GM19467 (cell line): ENCODE measurements around the gene QPCTL.
A peak's percentile ranks its signal among the peaks of the same experiment; 100 is the strongest.
"Not testable (repeated sequence)": the region's sequence is repeated elsewhere in the genome, so short reads cannot be mapped to it uniquely, and the experiment has no call there.

Experiments
- ATAC-seq: cut with Tn5 transposase; IDR thresholded peaks from one replicate; pipeline ENCODE4 v1.9.1; 2021; ENCODE audit warnings: mild to moderate bottlenecking, moderate library complexity; ENCODE audit not compliant: unreplicated experiment

Gene QPCTL

DNA sequence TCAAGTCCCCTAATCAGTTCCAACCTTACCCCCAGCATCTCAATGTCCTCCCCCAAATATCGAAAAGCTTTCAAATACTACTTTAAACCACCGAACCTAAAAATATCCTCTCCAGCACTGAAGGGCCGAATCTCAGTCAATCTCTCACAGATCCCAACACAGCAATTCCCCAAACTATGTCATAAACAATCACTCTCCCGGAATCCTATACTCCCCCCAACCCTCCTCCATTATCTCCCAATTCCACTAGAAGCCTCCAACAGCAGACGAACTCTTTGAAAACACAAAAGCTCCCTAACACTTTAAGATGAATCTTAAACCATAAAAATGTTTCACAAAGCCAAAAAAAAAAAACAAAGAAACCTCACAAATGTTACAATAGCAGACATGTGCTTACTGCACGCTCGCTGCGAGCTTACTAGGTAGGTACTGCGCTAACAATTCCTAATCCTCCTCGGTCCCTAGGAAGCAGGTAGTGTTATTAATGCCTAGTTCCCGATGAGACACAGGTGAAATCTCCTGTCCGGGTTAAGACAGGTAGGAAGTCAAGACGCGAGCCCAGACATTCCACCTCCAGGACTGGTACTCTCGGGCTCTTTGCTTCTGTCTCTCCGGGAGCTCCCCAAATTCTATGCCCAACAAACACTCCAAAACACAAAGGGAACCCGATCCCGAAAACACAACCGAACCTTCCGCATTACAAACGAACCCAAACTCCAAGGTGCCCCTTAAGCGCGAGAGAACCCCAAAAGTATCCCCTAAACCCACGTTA lies 24.1 kb downstream of the QPCTL start:
- ATAC-seq = no peak

DNA sequence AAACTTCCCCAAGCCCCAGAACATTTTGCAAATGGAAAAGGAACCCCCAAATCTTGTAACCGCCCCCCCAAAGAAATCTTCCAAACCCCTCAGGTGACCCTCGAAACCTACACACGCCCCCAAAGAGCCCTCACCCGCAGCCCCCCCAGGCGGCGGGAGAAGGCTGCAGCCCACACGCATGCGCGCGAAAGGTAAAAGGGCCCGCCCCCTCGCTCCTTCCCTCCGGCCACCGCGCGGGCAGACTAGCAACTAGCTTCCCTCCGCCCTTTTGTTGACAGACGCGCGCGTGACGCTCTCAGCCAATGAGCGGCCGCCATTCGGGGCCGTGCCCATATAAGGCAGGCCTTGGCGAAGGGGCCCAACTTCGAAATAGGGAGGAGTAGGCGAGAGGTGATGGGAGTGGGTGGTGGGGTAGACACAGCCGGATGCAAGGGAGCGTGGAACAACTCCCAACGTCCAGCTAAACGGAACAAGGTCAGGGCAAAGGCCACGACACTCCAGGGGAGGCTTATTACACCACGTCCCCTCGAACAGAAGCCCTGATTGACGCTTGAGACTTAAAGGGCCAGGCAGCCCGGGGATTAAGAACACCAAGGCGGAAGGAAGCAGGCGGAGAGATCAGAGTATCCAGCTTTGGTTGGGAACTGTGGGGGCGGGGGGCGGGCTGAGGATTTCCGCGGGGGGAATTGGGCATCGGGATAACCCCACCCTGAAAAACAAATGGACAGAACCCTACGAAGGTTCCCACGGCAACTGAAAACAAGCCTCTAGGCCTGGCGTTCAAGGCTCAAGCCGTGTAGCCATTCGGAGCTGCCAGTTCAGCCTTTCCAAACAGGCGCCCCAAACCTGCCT lies 24.9 kb downstream of the QPCTL start:
- peak; percentile 92 for ATAC-seq

- no peak for ATAC-seq
Observed at GRCh38 chr19:45717983-45718650, 25.7 kb downstream of the QPCTL start.

DNA sequence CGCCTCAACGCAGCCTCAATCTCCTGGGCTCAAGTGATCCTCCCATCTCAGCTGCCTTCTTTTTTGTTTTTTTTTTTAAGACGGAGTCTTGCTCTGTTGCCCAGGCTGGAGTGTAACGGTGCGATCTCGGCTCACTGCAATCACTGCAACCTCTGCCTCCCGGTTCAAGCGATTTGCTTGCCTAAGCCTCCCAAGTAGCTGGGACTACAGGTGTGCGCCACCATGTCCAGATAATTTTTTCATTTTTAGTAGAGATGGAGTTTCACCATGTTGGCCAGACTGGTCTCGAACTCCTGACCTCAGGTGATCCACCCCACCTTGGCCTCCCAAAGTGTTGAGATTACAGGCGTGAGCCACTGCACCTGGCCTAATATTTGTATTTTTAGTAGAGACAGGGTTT lies 27.6 kb downstream of the QPCTL start:
- ATAC-seq = not testable (repeated sequence)

DNA sequence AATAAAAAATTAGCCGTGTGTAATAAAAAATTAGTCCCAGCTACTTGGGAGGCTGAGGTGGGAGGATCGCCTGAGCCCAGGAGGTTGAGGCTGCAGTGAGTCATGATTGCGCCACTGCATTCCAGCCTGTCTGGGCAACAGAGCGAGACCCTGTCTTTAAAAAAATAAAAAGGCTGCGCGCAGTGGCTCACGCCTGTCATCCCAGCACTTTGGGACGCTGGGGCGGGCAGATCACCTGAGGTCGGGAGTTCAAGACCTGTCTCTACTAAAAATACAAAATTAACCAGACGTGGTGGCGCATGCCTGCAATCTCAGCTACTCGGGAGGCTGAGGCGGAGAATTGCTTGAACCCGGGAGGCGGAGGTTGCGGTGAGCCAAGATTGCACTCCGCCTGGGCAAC lies 36.2 kb downstream of the QPCTL start:
- not testable (repeated sequence) for ATAC-seq

GRCh38 chr19:45729800-45730290 lies 37.4 kb downstream of the QPCTL start:
- no peak for ATAC-seq

DNA sequence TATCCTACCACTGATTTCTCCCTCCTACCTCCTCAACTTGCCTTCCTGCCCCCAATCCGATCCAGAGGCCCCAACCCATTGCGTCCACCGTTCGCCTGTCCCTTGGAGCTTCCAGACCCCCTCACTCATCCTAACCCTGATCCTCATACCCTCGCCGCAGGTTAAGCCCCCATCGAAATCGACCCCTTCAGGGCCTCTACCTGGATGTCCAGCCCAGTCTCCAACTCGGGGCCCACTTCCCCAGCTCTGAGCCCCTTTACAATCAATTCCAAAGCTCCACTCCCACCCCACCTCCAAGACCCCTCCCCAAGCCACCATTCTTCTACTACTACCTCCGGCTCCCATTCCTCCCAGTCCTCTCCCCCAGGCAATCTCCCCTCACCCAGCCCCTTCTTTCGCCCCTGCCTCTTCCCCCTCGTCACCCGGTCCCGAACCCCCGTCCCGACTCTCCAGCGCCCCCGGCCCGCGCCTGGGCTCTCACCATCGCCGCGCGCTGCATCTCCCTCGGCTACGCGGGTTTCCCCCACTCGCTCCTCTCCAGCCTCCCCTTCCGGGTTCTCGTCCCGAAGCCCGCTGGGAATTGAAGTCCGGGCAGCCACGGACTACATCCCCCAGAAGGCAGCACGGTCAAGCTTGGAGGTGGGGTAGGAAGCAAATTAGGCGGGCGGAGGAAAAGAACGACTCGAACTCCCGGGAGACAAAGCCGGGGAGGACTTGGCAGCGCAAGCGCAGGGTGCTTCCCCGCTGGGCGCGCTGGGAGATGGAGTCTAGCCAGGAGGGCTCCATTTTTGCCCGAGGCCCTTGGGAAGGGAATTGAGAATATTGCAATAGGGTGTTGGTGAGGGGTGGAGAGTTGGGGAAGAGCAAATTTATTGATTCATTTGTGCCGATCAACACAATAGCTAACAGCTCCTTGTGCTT lies 38.2 kb downstream of the QPCTL start, which contains the start of gene FBXO46:
Gene FBXO46 (minus strand): TSS at position 529 of the 921 bp plus-strand sequence. CDS start 17,401 bp downstream, outside the sequence.
- peak; percentile 91 for ATAC-seq

GRCh38 chr19:45733160-45733810 lies 40.8 kb downstream of the QPCTL start, which contains the start of gene MEIOSIN:
Gene MEIOSIN, plus strand, starts transcription at chr19:45733439. Its CDS starts 1,938 bp downstream, at chr19:45735377.
- ATAC-seq = no peak

DNA sequence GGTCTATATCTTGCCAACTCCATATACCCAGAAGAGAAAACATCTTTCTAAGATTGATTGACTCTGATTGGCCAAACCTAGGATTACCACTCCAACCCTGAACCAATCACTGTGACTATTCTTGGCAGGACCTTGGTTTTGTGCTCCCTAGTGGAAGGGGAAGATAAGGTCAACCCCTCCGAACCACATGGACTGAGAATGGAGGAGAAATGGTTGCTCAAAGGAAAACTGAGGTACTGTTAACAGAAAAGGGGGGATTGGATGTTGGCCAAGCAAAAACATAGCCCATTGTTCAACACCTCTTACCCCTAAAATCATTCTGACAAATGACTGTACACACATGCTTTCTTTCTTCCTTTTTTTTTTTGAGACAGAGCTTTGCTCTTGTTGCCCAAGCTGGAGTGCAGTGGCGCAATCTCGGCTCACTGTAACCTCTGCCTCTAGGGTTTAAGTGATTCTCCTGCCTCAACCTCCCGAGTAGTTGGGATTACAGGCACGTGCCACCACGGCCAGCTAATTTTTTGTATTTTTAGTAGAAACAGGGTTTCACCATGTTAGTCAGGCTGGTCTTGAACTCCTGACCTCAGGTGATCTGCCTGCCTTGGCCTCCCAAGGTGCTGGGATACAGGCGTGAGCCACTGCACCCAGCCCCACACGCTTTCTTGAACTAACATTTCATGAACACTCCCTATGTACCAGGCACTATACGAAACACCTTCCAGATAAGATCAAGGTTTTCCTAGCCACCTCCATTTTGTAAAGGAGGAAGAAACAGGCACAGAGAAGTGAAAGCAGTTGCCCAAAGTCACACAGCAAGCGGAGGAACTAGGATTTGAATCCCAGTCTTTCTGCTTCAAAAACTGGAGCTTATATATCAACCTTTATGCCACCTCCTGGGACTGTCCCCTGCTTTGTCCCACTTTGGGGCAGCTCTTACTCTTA lies 47.3 kb downstream of the QPCTL start:
- ATAC-seq = no peak

GRCh38 chr19:45742969-45743368 lies 50.5 kb downstream of the QPCTL start:
- ATAC-seq = no peak

- ATAC-seq = no peak
Observed at GRCh38 chr19:45745606-45746005, 53.1 kb downstream of the QPCTL start.

- no peak for ATAC-seq
Observed at GRCh38 chr19:45746866-45747265, 54.4 kb downstream of the QPCTL start.

DNA sequence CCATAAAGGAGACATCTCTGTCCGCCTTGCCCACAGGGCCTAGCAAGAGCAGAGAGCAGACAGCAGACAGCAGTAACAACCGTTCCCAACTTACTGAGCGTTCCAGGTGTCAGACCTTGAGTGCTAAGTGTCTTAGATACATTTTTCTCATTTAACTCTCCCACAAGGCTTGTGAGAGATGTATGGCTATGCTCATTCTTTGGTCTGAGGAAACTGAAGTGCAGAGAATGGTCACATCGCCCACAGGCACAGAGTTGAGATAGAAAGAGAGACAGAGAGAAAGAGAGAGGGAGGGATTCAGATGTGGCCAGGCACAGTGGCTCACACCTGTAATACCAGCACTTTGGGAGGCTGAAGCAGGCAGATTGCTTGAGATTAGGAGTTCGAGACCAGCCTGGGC lies 55.0 kb downstream of the QPCTL start:
- ATAC-seq = no peak

DNA sequence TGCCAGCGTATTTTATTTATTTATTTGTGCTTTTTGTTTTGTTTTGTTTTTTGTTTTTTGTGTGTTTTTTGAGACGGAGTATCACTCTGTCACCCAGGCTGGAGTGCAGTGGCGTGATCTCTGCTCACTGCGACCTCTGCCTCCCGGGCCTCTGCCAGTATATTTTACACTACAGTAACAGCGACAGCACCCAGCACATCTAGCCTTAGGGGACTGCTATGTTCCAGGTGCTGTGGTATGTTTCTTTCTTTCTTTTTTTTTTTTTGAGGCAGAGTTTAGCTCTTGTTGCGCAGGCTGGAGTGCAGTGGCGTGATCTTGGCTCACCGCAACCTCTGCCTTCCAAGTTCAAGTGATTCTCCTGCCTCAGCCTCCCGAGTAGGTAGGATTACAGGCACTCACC lies 59.0 kb downstream of the QPCTL start:
- not testable (repeated sequence) for ATAC-seq

GRCh38 chr19:45752639-45753038 lies 60.2 kb downstream of the QPCTL start:
- no peak for ATAC-seq

GRCh38 chr19:45753548-45753947 lies 61.1 kb downstream of the QPCTL start:
- no peak for ATAC-seq
